ENCODE measurements around the gene AP2A2. TPM values are rescaled to one million over a fixed set of nuclear protein-coding genes. Genes with fewer than 3 reads are reported as not detected.

AP2A2 gene
- total RNA-seq, 1 experiment from 2014 or later = 47.1 TPM

DNA sequence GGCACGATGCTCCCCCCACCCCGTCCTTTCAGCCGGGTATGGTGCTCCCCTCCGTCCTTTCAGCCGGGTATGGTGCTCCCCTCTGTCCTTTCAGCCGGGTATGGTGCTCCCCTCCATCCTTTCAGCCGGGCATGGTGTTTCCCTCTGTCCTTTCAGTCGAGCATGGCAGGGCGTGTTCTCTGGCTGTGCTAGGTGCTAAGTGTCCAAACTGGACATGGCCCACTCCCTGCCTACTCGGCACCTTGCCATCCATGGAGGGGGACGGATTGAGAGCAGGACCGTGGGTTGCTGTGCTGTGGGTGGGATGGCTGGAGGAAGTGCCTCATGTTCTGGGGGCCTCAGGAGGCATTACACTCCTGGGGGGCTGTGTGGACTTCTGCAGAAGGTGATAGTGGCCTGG lies 65.4 kb downstream of the AP2A2 start (continued):
- TF ChIP-seq, protein P1, sequence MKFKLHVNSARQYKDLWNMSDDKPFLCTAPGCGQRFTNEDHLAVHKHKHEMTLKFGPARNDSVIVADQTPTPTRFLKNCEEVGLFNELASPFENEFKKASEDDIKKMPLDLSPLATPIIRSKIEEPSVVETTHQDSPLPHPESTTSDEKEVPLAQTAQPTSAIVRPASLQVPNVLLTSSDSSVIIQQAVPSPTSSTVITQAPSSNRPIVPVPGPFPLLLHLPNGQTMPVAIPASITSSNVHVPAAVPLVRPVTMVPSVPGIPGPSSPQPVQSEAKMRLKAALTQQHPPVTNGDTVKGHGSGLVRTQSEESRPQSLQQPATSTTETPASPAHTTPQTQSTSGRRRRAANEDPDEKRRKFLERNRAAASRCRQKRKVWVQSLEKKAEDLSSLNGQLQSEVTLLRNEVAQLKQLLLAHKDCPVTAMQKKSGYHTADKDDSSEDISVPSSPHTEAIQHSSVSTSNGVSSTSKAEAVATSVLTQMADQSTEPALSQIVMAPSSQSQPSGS (CRISPR knock-in tag; IDR thresholded peaks at IDR 0.05; ENCODE audit: borderline replicate concordance, low read depth) = no peak

DNA sequence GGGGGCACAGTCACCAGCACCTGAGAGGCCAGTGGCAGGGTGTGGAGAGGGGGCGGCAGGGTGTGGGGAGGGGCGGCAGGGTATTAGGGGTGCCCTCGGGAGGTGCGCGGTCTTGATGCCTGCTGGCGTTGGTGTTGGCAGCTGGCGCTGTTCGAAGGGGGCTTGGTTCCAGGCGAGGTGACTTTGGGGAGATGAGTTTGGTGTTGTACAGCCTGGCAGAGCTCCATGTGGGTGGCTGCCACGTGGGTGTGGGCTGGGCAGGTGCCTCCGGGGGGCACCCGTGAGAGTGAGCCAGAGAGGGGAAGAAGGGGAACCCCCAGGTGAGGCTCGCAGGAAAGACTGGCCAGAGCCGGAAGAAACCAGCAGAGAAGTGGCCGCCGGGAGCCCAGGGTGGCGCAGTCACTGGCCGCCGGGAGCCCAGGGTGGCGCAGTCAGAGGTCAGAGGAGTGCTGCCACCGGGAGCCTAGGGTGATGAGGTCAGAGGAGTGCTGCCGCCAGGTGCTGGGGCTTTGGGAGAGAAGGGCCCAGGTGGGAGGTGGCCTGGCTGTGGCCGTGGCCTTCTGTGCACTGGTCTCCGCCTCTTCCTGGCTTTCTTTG lies 66.1 kb downstream of the AP2A2 start:
- no peak overlapping the region for H3K27ac Mint-ChIP-seq
- ATAC-seq (no peak), DNase-seq (ENCODE audit: low spot score) (no peak)
- no peak overlapping the region for H3K4me3 Mint-ChIP-seq
- H3K9me3 Mint-ChIP-seq = peaks cover 4% of the 10 kb centered on the region
- H3K27me3 Mint-ChIP-seq (ENCODE audit: low read depth) = no peaks in the 10 kb centered on the region
- ChIA-PET POLR2A (no interaction called here), CTCF (interaction anchor here (0.6 kb wide), 1 partner anchor 709 kb away, joined by 4 read pairs; no protein-coding TSS in a partner anchor)
- peaks cover 41% of the 10 kb centered on the region for H3K36me3 Mint-ChIP-seq
- no peaks in the 10 kb centered on the region for H3K4me1 Mint-ChIP-seq
- TF ChIP-seq ATF1 (CRISPR knock-in tag; IDR thresholded peaks at IDR 0.05) = no peak
- TF ChIP-seq, protein P2, sequence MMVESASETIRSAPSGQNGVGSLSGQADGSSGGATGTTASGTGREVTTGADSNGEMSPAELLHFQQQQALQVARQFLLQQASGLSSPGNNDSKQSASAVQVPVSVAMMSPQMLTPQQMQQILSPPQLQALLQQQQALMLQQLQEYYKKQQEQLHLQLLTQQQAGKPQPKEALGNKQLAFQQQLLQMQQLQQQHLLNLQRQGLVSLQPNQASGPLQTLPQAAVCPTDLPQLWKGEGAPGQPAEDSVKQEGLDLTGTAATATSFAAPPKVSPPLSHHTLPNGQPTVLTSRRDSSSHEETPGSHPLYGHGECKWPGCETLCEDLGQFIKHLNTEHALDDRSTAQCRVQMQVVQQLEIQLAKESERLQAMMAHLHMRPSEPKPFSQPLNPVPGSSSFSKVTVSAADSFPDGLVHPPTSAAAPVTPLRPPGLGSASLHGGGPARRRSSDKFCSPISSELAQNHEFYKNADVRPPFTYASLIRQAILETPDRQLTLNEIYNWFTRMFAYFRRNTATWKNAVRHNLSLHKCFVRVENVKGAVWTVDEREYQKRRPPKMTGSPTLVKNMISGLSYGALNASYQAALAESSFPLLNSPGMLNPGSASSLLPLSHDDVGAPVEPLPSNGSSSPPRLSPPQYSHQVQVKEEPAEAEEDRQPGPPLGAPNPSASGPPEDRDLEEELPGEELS (CRISPR knock-in tag; IDR thresholded peaks at IDR 0.05) = no peak
- TF ChIP-seq, protein P3, sequence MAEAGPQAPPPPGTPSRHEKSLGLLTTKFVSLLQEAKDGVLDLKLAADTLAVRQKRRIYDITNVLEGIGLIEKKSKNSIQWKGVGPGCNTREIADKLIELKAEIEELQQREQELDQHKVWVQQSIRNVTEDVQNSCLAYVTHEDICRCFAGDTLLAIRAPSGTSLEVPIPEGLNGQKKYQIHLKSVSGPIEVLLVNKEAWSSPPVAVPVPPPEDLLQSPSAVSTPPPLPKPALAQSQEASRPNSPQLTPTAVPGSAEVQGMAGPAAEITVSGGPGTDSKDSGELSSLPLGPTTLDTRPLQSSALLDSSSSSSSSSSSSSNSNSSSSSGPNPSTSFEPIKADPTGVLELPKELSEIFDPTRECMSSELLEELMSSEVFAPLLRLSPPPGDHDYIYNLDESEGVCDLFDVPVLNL (CRISPR knock-in tag; IDR thresholded peaks at IDR 0.05; ENCODE audit: borderline replicate concordance, low read depth) = no peak
- no peak for TF ChIP-seq FOXJ3 (CRISPR knock-in tag; IDR thresholded peaks at IDR 0.05; ENCODE audit: borderline replicate concordance)

DNA sequence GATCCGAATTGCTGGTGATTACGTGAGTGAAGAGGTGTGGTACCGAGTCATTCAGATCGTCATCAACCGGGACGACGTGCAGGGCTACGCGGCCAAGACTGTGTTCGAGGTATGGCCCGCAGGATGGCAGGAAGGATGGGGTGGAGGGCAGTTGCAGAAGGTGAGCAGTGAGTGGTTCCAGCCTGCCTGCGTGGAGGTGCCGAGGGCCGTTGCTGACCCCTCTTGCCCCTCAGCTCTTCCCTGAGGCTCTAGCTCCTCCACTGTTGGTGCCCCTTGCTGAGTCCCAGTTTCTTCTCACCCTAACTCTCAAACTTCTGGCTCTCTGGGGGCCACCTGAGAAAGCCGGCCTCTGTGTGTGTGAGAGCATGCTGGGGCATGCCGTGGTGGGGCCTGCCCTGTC lies 66.9 kb downstream of the AP2A2 start:
- TF ChIP-seq, protein P4, sequence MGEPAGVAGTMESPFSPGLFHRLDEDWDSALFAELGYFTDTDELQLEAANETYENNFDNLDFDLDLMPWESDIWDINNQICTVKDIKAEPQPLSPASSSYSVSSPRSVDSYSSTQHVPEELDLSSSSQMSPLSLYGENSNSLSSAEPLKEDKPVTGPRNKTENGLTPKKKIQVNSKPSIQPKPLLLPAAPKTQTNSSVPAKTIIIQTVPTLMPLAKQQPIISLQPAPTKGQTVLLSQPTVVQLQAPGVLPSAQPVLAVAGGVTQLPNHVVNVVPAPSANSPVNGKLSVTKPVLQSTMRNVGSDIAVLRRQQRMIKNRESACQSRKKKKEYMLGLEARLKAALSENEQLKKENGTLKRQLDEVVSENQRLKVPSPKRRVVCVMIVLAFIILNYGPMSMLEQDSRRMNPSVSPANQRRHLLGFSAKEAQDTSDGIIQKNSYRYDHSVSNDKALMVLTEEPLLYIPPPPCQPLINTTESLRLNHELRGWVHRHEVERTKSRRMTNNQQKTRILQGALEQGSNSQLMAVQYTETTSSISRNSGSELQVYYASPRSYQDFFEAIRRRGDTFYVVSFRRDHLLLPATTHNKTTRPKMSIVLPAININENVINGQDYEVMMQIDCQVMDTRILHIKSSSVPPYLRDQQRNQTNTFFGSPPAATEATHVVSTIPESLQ (CRISPR knock-in tag; IDR thresholded peaks at IDR 0.05) = no peak
- TF ChIP-seq SOX15 (CRISPR knock-in tag; IDR thresholded peaks at IDR 0.05) = no peak
- TF ChIP-seq ZNF121 (CRISPR knock-in tag; IDR thresholded peaks at IDR 0.05) = no peak
- TF ChIP-seq ATF1 (CRISPR knock-in tag; IDR thresholded peaks at IDR 0.05) = no peak
- no peak for TF ChIP-seq ZNF416 (CRISPR knock-in tag; IDR thresholded peaks at IDR 0.05)
- no peak for TF ChIP-seq JUN (CRISPR knock-in tag; IDR thresholded peaks at IDR 0.05)
- TF ChIP-seq CREM (CRISPR knock-in tag; IDR thresholded peaks at IDR 0.05) = no peak
- no peak for TF ChIP-seq HMGA2 (CRISPR knock-in tag; IDR thresholded peaks at IDR 0.05)
- TF ChIP-seq NR3C1 (CRISPR knock-in tag; conservative IDR thresholded peaks at IDR 0.05; ENCODE audit: low read depth) = no peak
- TF ChIP-seq OVOL2 (CRISPR knock-in tag; IDR thresholded peaks at IDR 0.05; ENCODE audit: borderline replicate concordance) = no peak
- TF ChIP-seq, protein P5, sequence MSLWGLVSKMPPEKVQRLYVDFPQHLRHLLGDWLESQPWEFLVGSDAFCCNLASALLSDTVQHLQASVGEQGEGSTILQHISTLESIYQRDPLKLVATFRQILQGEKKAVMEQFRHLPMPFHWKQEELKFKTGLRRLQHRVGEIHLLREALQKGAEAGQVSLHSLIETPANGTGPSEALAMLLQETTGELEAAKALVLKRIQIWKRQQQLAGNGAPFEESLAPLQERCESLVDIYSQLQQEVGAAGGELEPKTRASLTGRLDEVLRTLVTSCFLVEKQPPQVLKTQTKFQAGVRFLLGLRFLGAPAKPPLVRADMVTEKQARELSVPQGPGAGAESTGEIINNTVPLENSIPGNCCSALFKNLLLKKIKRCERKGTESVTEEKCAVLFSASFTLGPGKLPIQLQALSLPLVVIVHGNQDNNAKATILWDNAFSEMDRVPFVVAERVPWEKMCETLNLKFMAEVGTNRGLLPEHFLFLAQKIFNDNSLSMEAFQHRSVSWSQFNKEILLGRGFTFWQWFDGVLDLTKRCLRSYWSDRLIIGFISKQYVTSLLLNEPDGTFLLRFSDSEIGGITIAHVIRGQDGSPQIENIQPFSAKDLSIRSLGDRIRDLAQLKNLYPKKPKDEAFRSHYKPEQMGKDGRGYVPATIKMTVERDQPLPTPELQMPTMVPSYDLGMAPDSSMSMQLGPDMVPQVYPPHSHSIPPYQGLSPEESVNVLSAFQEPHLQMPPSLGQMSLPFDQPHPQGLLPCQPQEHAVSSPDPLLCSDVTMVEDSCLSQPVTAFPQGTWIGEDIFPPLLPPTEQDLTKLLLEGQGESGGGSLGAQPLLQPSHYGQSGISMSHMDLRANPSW (CRISPR knock-in tag; conservative IDR thresholded peaks at IDR 0.05; ENCODE audit: low read depth) = no peak
- TF ChIP-seq ZNF232 (CRISPR knock-in tag; IDR thresholded peaks at IDR 0.05) = no peak
- TF ChIP-seq, protein P1 (CRISPR knock-in tag; IDR thresholded peaks at IDR 0.05; ENCODE audit: borderline replicate concordance, low read depth) = no peak
- TF ChIP-seq KAT7 (CRISPR knock-in tag; IDR thresholded peaks at IDR 0.05; ENCODE audit: borderline replicate concordance) = no peak
- Mint-ChIP-seq H3K4me1 (no peaks in the 10 kb centered on the region), H3K4me3 (no peak overlapping the region), H3K27ac (peak overlapping the region; percentile 94), H3K36me3 (peaks cover 44% of the 10 kb centered on the region), H3K9me3 (peaks cover 4% of the 10 kb centered on the region), H3K27me3 (ENCODE audit: low read depth) (no peaks in the 10 kb centered on the region)
- CTCF ChIA-PET = interaction anchor here (1.3 kb wide), 1 partner anchor 58 kb away, joined by 3 read pairs; no protein-coding TSS in a partner anchor
- ATAC-seq (no peak), DNase-seq (ENCODE audit: low spot score) (no peak)
- POLR2A ChIA-PET = no interaction called here

Measured in WTC11 (cell line).